Thoracic aorta (tissue), 2 donors: ENCODE measurements around the gene CFAP20. TPM values are rescaled to one million over a fixed set of nuclear protein-coding genes. Genes with fewer than 3 reads are reported as not detected.

ENCODE experiments used
- ATAC-seq: fragments of 150-250 bp; one replicate; pipeline ENCODE4 v1.8.0; 2017; ENCODE audit warnings: low read depth; ENCODE audit not compliant: insufficient number of reproducible peaks, low FRiP score
- DNase-seq: peaks from one replicate; pipeline ENCODE4 v3.0.0-alpha.2; 2020; ENCODE audit warnings: low spot score
- H3K27ac ChIP-seq, 2 donors: fragments of 200-600 bp; sonication (generic); 1 replicate in 1 of 2; 2 replicates in 1 of 2; pipeline ENCODE4 v1.5.1; 2016; ENCODE audit warnings: mild to moderate bottlenecking in 2 of 2, moderate library complexity in 2 of 2
- H3K27me3 ChIP-seq: fragments of 200-600 bp; sonication (generic); replicated peaks from 2 replicates; pipeline ENCODE4 v1.6.0; 2016; ENCODE audit warnings: mild to moderate bottlenecking; ENCODE audit not compliant: insufficient read depth
- H3K36me3 ChIP-seq: fragments of 200-600 bp; sonication (generic); one replicate; pipeline ENCODE4 v1.5.1; 2016
- H3K4me1 ChIP-seq, 2 donors: fragments of 200-600 bp; sonication (generic); 1 replicate in 1 of 2; 2 replicates in 1 of 2; pipeline versions ENCODE4 v1.5.1 to v1.6.0; 2016; ENCODE audit warnings: low read depth in 2 of 2, mild to moderate bottlenecking in 1 of 2; ENCODE audit not compliant: control insufficient read depth in 1 of 2
- H3K4me3 ChIP-seq: fragments of 200-600 bp; sonication (generic); 2 replicates; pipeline ENCODE4 v1.5.1; 2016; ENCODE audit warnings: mild to moderate bottlenecking
- H3K9me3 ChIP-seq: fragments of 200-600 bp; sonication (generic); 2 replicates; pipeline ENCODE4 v1.5.1; 2016
- total RNA-seq, 2 donors: library from RNA; depleted of rRNA; stranded (reverse); fragments of >200 nt; gene quantifications; one replicate each; pipeline versions ENCODE4 v1.1.0 to v1.2.3, GENCODE V29; 2016
- TF ChIP-seq, protein P1 (sequence below): fragments of 200-600 bp; sonication (generic); IDR thresholded peaks from one replicate; pipeline ENCODE4 v1.5.1; 2019; ENCODE audit warnings: antibody characterized with exemption

CFAP20 gene
- total RNA-seq, 2 donors from 2014 or later, result 48.5 to 52.5 TPM

DNA sequence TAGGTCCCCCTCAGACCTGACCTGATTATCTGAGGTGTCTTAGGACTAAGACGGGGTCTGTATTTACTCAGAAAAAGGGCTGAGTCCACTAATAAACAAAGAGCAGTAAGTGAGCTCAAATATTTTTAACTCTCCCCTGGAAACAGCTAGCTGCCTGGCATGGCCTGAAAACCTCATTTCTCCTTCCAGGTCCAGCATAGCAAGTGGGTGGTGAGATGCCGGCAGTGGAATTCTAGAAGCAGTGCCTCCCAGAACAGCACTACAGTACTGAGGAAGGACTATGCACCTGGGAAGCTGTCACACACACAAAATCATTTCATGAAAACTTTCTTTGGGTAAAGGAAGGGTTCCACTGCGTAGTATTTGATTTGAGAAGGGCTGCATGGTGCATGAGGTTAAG is 29.5 kb upstream of the CFAP20 start:
- no peak overlapping the region for H3K27ac ChIP-seq
- H3K4me1 ChIP-seq, result no peaks in the 10 kb centered on the region
- H3K4me3 ChIP-seq, result no peak overlapping the region
- no peak for DNase-seq
- no peaks in the 10 kb centered on the region for H3K9me3 ChIP-seq
- H3K36me3 ChIP-seq, result peaks cover 33% of the 10 kb centered on the region
- ATAC-seq, result no peak
- no peaks in the 10 kb centered on the region for H3K27me3 ChIP-seq
- TF ChIP-seq, protein P1, sequence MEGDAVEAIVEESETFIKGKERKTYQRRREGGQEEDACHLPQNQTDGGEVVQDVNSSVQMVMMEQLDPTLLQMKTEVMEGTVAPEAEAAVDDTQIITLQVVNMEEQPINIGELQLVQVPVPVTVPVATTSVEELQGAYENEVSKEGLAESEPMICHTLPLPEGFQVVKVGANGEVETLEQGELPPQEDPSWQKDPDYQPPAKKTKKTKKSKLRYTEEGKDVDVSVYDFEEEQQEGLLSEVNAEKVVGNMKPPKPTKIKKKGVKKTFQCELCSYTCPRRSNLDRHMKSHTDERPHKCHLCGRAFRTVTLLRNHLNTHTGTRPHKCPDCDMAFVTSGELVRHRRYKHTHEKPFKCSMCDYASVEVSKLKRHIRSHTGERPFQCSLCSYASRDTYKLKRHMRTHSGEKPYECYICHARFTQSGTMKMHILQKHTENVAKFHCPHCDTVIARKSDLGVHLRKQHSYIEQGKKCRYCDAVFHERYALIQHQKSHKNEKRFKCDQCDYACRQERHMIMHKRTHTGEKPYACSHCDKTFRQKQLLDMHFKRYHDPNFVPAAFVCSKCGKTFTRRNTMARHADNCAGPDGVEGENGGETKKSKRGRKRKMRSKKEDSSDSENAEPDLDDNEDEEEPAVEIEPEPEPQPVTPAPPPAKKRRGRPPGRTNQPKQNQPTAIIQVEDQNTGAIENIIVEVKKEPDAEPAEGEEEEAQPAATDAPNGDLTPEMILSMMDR, result no peak

GRCh38 chr16:58157951-58158540 is 28.9 kb upstream of the CFAP20 start:
- TF ChIP-seq, protein P1, result no peak
- Histone ChIP-seq H3K4me1 (no peaks in the 10 kb centered on the region), H3K9me3 (no peaks in the 10 kb centered on the region), H3K27me3 (no peaks in the 10 kb centered on the region), H3K27ac (no peak overlapping the region), H3K4me3 (no peak overlapping the region), H3K36me3 (peaks cover 29% of the 10 kb centered on the region)
- ATAC-seq (no peak), DNase-seq (no peak)

DNA sequence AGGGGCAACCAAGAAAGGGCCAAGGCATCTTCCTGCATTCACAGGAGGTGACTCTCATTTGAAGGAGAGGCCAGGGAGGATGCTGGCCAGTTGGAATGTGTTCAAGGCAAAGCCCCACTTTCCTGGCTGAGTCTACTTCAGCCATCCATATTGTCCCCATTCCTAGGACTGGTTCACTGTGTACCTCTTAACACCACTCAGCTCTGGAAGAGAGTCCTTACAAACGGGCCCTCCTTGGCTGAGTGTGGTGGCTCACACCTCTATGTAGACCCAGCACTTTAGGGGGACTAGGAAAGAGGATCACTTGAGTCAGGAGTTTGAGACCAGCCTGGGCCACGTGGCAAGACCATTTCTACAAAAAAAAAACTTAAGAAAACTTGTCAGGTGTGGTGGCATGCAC is 28.1 kb upstream of the CFAP20 start:
- H3K36me3 ChIP-seq, result peaks cover 24% of the 10 kb centered on the region
- no peak for ATAC-seq

GRCh38 chr16:58155839-58156238 is 26.7 kb upstream of the CFAP20 start:
- ATAC-seq (no peak), DNase-seq (no peak)
- Histone ChIP-seq H3K27me3 (no peaks in the 10 kb centered on the region), H3K36me3 (peaks cover 14% of the 10 kb centered on the region), H3K4me3 (no peak overlapping the region), H3K27ac (no peak overlapping the region), H3K4me1 (no peaks in the 10 kb centered on the region), H3K9me3 (no peaks in the 10 kb centered on the region)
- TF ChIP-seq, protein P1, result no peak

More for the DNA sequence above, 28.1 kb upstream of the CFAP20 start:
- no peaks in the 10 kb centered on the region for H3K9me3 ChIP-seq
- no peak for DNase-seq
- no peaks in the 10 kb centered on the region for H3K27me3 ChIP-seq
- H3K4me1 ChIP-seq, result no peaks in the 10 kb centered on the region
- H3K4me3 ChIP-seq, result no peak overlapping the region
- TF ChIP-seq, protein P1, result no peak
- H3K27ac ChIP-seq, result no peak overlapping the region

- no peaks in the 10 kb centered on the region for H3K9me3 ChIP-seq
- no peak overlapping the region for H3K27ac ChIP-seq
- peaks cover 4% of the 10 kb centered on the region for H3K36me3 ChIP-seq
- no peak for DNase-seq
- TF ChIP-seq, protein P1, result no peak
- H3K4me3 ChIP-seq, result no peak overlapping the region
- no peak for ATAC-seq
- H3K4me1 ChIP-seq, result no peaks in the 10 kb centered on the region
- no peaks in the 10 kb centered on the region for H3K27me3 ChIP-seq
Measured at GRCh38 chr16:58154345-58154744, 25.2 kb upstream of the CFAP20 start.
